Ishikawa (cell line): ENCODE measurements around the gene SHB.

Source experiments
- CEBPB ChIP-seq: IDR thresholded peaks from 2 replicates; pipeline ENCODE4 v1.6.1; 2012
- EGR1 ChIP-seq: IDR thresholded peaks from 2 replicates; pipeline ENCODE4 v1.6.1; 2012
- EP300 ChIP-seq: IDR thresholded peaks from 2 replicates; pipeline ENCODE4 v1.6.1; 2012; ENCODE audit warnings: borderline replicate concordance
- TAF1 ChIP-seq: IDR thresholded peaks from 2 replicates; pipeline ENCODE4 v1.6.1; 2012; ENCODE audit warnings: low read depth, mild to moderate bottlenecking
- YY1 ChIP-seq: IDR thresholded peaks from 2 replicates; pipeline ENCODE4 v1.6.1; 2012; ENCODE audit warnings: low read depth
- ZBTB7A ChIP-seq: IDR thresholded peaks from 2 replicates; pipeline ENCODE4 v1.6.1; 2012; ENCODE audit warnings: low read depth
- TF ChIP-seq, protein P1 (sequence below): IDR thresholded peaks from 2 replicates; pipeline ENCODE4 v1.6.1; 2012; ENCODE audit warnings: low read depth, mild to moderate bottlenecking

DNA sequence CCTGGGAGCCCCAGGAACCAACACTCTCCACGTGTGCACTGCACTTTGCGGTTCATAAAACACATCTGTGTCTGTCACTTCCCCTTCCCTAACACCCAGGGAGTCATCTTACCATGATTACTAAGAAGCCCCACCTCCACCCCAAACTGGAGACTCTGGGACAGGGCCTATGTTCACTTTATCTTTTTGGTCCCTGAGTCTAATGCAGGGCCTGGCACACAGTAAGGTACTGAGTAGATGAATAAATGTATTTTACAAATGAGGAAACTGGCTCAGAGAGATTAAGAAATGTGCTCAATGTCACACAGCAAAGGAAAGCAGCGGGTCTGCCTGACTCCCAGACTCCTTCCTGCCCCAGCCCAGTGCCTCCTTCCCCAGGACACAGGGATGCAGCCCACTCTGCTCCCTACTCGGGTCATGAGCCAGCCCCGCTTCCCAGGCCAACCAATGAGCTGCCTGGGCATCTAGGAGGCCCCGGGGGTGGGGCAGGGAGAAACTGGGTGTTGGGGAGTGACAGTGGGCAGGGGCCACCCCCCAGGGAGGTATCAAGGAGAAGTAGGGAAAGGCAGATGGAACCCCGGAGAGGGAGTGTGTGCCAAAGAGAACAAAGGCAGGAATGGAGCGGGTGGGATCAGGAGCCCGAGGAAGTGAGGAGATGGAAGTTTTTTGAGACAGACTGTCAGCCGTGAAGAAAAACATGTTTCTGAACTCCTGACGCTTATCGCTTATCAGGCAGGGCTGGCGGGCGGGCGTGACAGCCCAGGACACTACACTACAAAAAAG, 30.5 kb downstream of the SHB start:
- TF ChIP-seq CEBPB (no peak), EGR1 (no peak), YY1 (no peak), EP300 (no peak), ZBTB7A (no peak), TAF1 (no peak)
- TF ChIP-seq, protein P1, sequence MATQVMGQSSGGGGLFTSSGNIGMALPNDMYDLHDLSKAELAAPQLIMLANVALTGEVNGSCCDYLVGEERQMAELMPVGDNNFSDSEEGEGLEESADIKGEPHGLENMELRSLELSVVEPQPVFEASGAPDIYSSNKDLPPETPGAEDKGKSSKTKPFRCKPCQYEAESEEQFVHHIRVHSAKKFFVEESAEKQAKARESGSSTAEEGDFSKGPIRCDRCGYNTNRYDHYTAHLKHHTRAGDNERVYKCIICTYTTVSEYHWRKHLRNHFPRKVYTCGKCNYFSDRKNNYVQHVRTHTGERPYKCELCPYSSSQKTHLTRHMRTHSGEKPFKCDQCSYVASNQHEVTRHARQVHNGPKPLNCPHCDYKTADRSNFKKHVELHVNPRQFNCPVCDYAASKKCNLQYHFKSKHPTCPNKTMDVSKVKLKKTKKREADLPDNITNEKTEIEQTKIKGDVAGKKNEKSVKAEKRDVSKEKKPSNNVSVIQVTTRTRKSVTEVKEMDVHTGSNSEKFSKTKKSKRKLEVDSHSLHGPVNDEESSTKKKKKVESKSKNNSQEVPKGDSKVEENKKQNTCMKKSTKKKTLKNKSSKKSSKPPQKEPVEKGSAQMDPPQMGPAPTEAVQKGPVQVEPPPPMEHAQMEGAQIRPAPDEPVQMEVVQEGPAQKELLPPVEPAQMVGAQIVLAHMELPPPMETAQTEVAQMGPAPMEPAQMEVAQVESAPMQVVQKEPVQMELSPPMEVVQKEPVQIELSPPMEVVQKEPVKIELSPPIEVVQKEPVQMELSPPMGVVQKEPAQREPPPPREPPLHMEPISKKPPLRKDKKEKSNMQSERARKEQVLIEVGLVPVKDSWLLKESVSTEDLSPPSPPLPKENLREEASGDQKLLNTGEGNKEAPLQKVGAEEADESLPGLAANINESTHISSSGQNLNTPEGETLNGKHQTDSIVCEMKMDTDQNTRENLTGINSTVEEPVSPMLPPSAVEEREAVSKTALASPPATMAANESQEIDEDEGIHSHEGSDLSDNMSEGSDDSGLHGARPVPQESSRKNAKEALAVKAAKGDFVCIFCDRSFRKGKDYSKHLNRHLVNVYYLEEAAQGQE: no peak
